Mesendoderm (in vitro differentiated cells): ENCODE measurements around the gene DAGLA.

Source experiments
- DNase-seq: peaks from one replicate; pipeline ENCODE4 v3.0.0; 2013
- H2AK5ac ChIP-seq: 2 replicates; pipeline ENCODE4 v1.6.1; 2013; ENCODE audit warnings: low read length, inconsistent platforms
- H2BK120ac ChIP-seq: 2 replicates; pipeline ENCODE4 v1.6.1; 2013; ENCODE audit warnings: low read depth, mild to moderate bottlenecking, low read length, moderate library complexity, mixed read lengths
- H2BK15ac ChIP-seq: replicated peaks from 2 replicates; pipeline ENCODE4 v1.6.1; 2013; ENCODE audit warnings: low read depth, mild to moderate bottlenecking, moderate library complexity
- H2BK5ac ChIP-seq: 2 replicates; pipeline ENCODE4 v1.6.1; 2013; ENCODE audit warnings: low read length, inconsistent platforms
- H3K18ac ChIP-seq: 2 replicates; pipeline ENCODE4 v1.6.1; 2013; ENCODE audit warnings: mild to moderate bottlenecking, low read length, mixed read lengths
- H3K23ac ChIP-seq: one replicate; pipeline ENCODE4 v1.6.1; 2013; ENCODE audit warnings: low read length
- H3K27ac ChIP-seq: 2 replicates; pipeline ENCODE4 v1.5.1; 2013; ENCODE audit warnings: low read depth, mild to moderate bottlenecking, inconsistent platforms, low read length, moderate library complexity
- H3K27me3 ChIP-seq: 2 replicates; pipeline ENCODE4 v1.6.1; 2013; ENCODE audit warnings: low read length, control low read depth, mild to moderate bottlenecking, inconsistent platforms; ENCODE audit not compliant: insufficient read depth, poor library complexity
- H3K36me3 ChIP-seq: 2 replicates; pipeline ENCODE4 v1.6.1; 2013; ENCODE audit warnings: low read length, inconsistent platforms; ENCODE audit not compliant: control insufficient read depth, insufficient read depth
- H3K4ac ChIP-seq: one replicate; pipeline ENCODE4 v1.6.1; 2013; ENCODE audit warnings: low read depth, mild to moderate bottlenecking, low read length, moderate library complexity
- H3K4me1 ChIP-seq: 2 replicates; pipeline ENCODE4 v1.6.1; 2013; ENCODE audit warnings: low read depth, low read length, inconsistent platforms; ENCODE audit not compliant: control insufficient read depth
- H3K4me2 ChIP-seq: 2 replicates; pipeline ENCODE4 v1.6.1; 2013; ENCODE audit warnings: low read length
- H3K4me3 ChIP-seq: 2 replicates; pipeline ENCODE4 v1.5.1; 2013; ENCODE audit warnings: mild to moderate bottlenecking, low read length
- H3K56ac ChIP-seq: one replicate; pipeline ENCODE4 v1.6.1; 2013; ENCODE audit warnings: low read length
- H3K79me1 ChIP-seq: 2 replicates; pipeline ENCODE4 v1.6.1; 2013; ENCODE audit warnings: low read length, inconsistent platforms
- H3K79me2 ChIP-seq: 2 replicates; pipeline ENCODE4 v1.6.1; 2013; ENCODE audit warnings: mild to moderate bottlenecking, low read length; ENCODE audit not compliant: control insufficient read depth, insufficient read depth
- H3K9ac ChIP-seq: 2 replicates; pipeline ENCODE4 v1.6.1; 2013; ENCODE audit warnings: low read length, inconsistent platforms
- H4K5ac ChIP-seq: one replicate; pipeline ENCODE4 v1.6.1; 2013; ENCODE audit warnings: low read length
- H4K8ac ChIP-seq: one replicate; pipeline ENCODE4 v1.6.1; 2013; ENCODE audit warnings: low read depth, mild to moderate bottlenecking, control low read depth, low read length, moderate library complexity
- WGBS: extraction: QIAGEN DNeasy Blood & Tissue Kit; methylation state at CpG from one replicate; pipeline ENCODE4 v1.1.7; 2013; ENCODE audit warnings: low lambda C conversion rate, missing lambda C conversion rate; ENCODE audit not compliant: insufficient coverage; ENCODE audit errors: extremely low coverage; 5-methylcytosine and 5-hydroxymethylcytosine counted together

DAGLA gene

GRCh38 chr11:61742391-61742790 is 62.2 kb downstream of the DAGLA start:
- H4K5ac ChIP-seq: no peak overlapping the region
- H4K8ac ChIP-seq: no peak overlapping the region
- H3K18ac ChIP-seq: no peak overlapping the region
- no peak overlapping the region for H3K56ac ChIP-seq
- no peak overlapping the region for H2AK5ac ChIP-seq
- no peaks in the 10 kb centered on the region for H3K36me3 ChIP-seq
- DNase-seq: no peak
- H3K79me2 ChIP-seq: no peaks in the 10 kb centered on the region
- H2BK120ac ChIP-seq: no peak overlapping the region
- H3K27me3 ChIP-seq: no peaks in the 10 kb centered on the region
- no peaks in the 10 kb centered on the region for H3K79me1 ChIP-seq
- H3K27ac ChIP-seq: no peak overlapping the region
- no peaks in the 10 kb centered on the region for H3K4me1 ChIP-seq
- no peak overlapping the region for H3K4me2 ChIP-seq
- no peak overlapping the region for H2BK15ac ChIP-seq
- no peak overlapping the region for H2BK5ac ChIP-seq
- H3K4ac ChIP-seq: no peak overlapping the region
- no CpG with 5 or more reads among the region's 7 CpGs for whole genome bisulfite sequencing
- no peak overlapping the region for H3K4me3 ChIP-seq
- H3K23ac ChIP-seq: no peak overlapping the region
- no peak overlapping the region for H3K9ac ChIP-seq

DNA sequence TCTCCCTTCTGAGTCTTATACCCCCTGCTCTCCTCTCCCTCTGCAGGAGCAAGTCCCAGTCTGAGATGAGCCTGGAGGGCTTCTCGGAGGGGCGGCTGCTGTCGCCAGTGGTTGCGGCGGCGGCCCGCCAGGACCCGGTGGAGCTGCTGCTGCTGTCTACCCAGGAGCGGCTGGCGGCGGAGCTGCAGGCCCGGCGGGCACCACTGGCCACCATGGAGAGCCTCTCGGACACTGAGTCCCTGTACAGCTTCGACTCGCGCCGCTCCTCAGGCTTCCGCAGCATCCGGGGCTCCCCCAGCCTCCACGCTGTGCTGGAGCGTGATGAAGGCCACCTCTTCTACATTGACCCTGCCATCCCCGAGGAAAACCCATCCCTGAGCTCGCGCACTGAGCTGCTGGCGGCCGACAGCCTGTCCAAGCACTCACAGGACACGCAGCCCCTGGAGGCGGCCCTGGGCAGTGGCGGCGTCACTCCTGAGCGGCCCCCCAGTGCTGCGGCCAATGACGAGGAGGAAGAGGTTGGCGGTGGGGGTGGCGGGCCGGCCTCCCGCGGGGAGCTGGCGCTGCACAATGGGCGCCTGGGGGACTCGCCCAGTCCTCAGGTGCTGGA is 63.4 kb downstream of the DAGLA start:
- no peak overlapping the region for H2BK15ac ChIP-seq
- no peak overlapping the region for H3K4me3 ChIP-seq
- H3K27ac ChIP-seq: no peak overlapping the region
- H3K9ac ChIP-seq: no peak overlapping the region
- no peaks in the 10 kb centered on the region for H3K79me1 ChIP-seq
- no CpG with 5 or more reads among the region's 42 CpGs for WGBS
- H2BK5ac ChIP-seq: no peak overlapping the region
- no peaks in the 10 kb centered on the region for H3K27me3 ChIP-seq
- no peak overlapping the region for H3K18ac ChIP-seq
- no peak overlapping the region for H2BK120ac ChIP-seq
- H4K8ac ChIP-seq: no peak overlapping the region
- no peak overlapping the region for H3K4ac ChIP-seq
- no peak overlapping the region for H3K4me2 ChIP-seq
- no peak for DNase-seq
- no peak overlapping the region for H2AK5ac ChIP-seq
- no peaks in the 10 kb centered on the region for H3K36me3 ChIP-seq
- H3K23ac ChIP-seq: no peak overlapping the region
- H3K79me2 ChIP-seq: no peaks in the 10 kb centered on the region
- no peaks in the 10 kb centered on the region for H3K4me1 ChIP-seq
- no peak overlapping the region for H3K56ac ChIP-seq
- no peak overlapping the region for H4K5ac ChIP-seq

DNA sequence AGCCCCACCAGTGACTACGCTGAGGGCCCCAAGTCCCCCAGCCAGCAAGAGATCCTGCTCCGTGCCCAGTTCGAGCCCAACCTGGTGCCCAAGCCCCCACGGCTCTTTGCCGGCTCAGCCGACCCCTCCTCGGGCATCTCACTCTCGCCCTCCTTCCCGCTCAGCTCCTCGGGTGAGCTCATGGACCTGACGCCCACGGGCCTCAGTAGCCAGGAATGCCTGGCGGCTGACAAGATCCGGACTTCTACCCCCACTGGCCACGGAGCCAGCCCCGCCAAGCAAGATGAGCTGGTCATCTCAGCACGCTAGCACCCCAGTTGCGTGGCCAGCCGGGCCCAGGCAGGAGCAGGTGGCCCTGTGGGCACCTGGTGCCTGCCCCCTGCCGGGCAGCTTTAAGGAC is 64.0 kb downstream of the DAGLA start:
- Histone ChIP-seq H3K56ac (no peak overlapping the region), H3K79me1 (no peaks in the 10 kb centered on the region), H3K79me2 (no peaks in the 10 kb centered on the region), H3K23ac (no peak overlapping the region), H3K36me3 (no peaks in the 10 kb centered on the region), H2AK5ac (no peak overlapping the region), H3K4me1 (no peaks in the 10 kb centered on the region), H3K4ac (no peak overlapping the region), H3K4me2 (no peak overlapping the region), H3K9ac (no peak overlapping the region), H2BK120ac (no peak overlapping the region), H2BK5ac (no peak overlapping the region), H3K18ac (no peak overlapping the region), H4K8ac (no peak overlapping the region), H4K5ac (no peak overlapping the region), H3K27ac (no peak overlapping the region), H2BK15ac (no peak overlapping the region), H3K4me3 (no peak overlapping the region), H3K27me3 (no peaks in the 10 kb centered on the region)
- WGBS: no CpG with 5 or more reads among the region's 20 CpGs
- DNase-seq: no peak

- no peaks in the 10 kb centered on the region for H3K79me2 ChIP-seq
- no peak overlapping the region for H4K8ac ChIP-seq
- H3K27me3 ChIP-seq: no peaks in the 10 kb centered on the region
- H3K4ac ChIP-seq: no peak overlapping the region
- no peak overlapping the region for H3K4me3 ChIP-seq
- no peaks in the 10 kb centered on the region for H3K79me1 ChIP-seq
- H2BK120ac ChIP-seq: no peak overlapping the region
- H3K23ac ChIP-seq: no peak overlapping the region
- no peak overlapping the region for H2BK5ac ChIP-seq
- H3K36me3 ChIP-seq: no peaks in the 10 kb centered on the region
- no peak overlapping the region for H3K18ac ChIP-seq
- no peak overlapping the region for H2AK5ac ChIP-seq
- no CpG with 5 or more reads among the region's 10 CpGs for WGBS
- H3K27ac ChIP-seq: no peak overlapping the region
- no peak overlapping the region for H2BK15ac ChIP-seq
- H3K56ac ChIP-seq: no peak overlapping the region
- DNase-seq: no peak
- H3K4me1 ChIP-seq: peaks cover 3% of the 10 kb centered on the region
- H3K9ac ChIP-seq: no peak overlapping the region
- H3K4me2 ChIP-seq: no peak overlapping the region
- no peak overlapping the region for H4K5ac ChIP-seq
Measured at GRCh38 chr11:61744609-61745156, 64.5 kb downstream of the DAGLA start.

- Histone ChIP-seq H2AK5ac (no peak overlapping the region), H3K36me3 (no peaks in the 10 kb centered on the region), H3K27ac (no peak overlapping the region), H2BK5ac (no peak overlapping the region), H4K8ac (no peak overlapping the region), H3K79me1 (no peaks in the 10 kb centered on the region), H3K56ac (no peak overlapping the region), H3K18ac (no peak overlapping the region), H3K9ac (no peak overlapping the region), H3K4me3 (no peak overlapping the region), H2BK120ac (no peak overlapping the region), H3K4me1 (peaks cover 7% of the 10 kb centered on the region), H3K23ac (no peak overlapping the region), H2BK15ac (no peak overlapping the region), H3K27me3 (no peaks in the 10 kb centered on the region), H3K4me2 (no peak overlapping the region), H3K79me2 (no peaks in the 10 kb centered on the region), H4K5ac (no peak overlapping the region), H3K4ac (no peak overlapping the region)
- WGBS: no CpG with 5 or more reads among the region's 15 CpGs
- DNase-seq: no peak
Measured at GRCh38 chr11:61745781-61746441, 65.7 kb downstream of the DAGLA start.
